K562 (cell line): ENCODE measurements around the gene SLC25A2. TPM values are rescaled to one million over a fixed set of nuclear protein-coding genes. Genes with fewer than 3 reads are reported as not detected.
A peak's percentile ranks its signal among the peaks of the same experiment; 100 is the strongest.

Source experiments
- CBFB ChIP-seq: sonication (generic); formaldehyde crosslinking; IDR thresholded peaks from 2 replicates; pipeline ENCODE4 v1.4.0; 2020; ENCODE audit warnings: mild to moderate bottlenecking, missing genetic modification reagents
- FOXP1 ChIP-seq: sonication (generic); formaldehyde crosslinking; IDR thresholded peaks from 2 replicates; pipeline ENCODE4 v1.8.0; 2022; ENCODE audit warnings: mild to moderate bottlenecking, missing genetic modification reagents
- GABPB1 ChIP-seq: sonication (generic); formaldehyde crosslinking; IDR thresholded peaks from 2 replicates; pipeline ENCODE4 v1.8.0; 2022; ENCODE audit warnings: mild to moderate bottlenecking, missing genetic modification reagents
- HNRNPH1 ChIP-seq: fragments of 200-400 bp; formaldehyde crosslinking; optimal IDR thresholded peaks from 2 replicates; pipeline ENCODE3; 2017; ENCODE audit warnings: low read depth, mild to moderate bottlenecking, low read length, moderate library complexity
- ID3 ChIP-seq, 2 experiments: fragments of 250-450 bp in 1 of 2; fragments of 450-650 bp in 1 of 2; sonication (Bioruptor Pico) in 1 of 2; IDR thresholded peaks; 2 replicates each; pipeline versions ENCODE4 v1.6.1 to v1.8.0; 2016 to 2021; ENCODE audit warnings: mild to moderate bottlenecking in 2 of 2, moderate library complexity in 2 of 2, missing compliant biosample characterization in 1 of 2, missing genetic modification characterization in 1 of 2
- MNT ChIP-seq, 2 experiments: fragments of 450-650 bp; conservative IDR thresholded peaks; 2 replicates each; pipeline ENCODE4 v1.6.1; 2017; ENCODE audit warnings: mild to moderate bottlenecking in 2 of 2, moderate library complexity in 2 of 2
- NFIC ChIP-seq: fragments of 450-650 bp; IDR thresholded peaks from 2 replicates; pipeline ENCODE4 v1.6.1; 2017; ENCODE audit warnings: mild to moderate bottlenecking, inconsistent platforms
- POLR2A ChIP-seq: fragments of 450-650 bp; conservative IDR thresholded peaks from 2 replicates; pipeline ENCODE4 v1.6.1; 2016
- PURB ChIP-seq: sonication (generic); formaldehyde crosslinking; IDR thresholded peaks from 2 replicates; pipeline ENCODE4 v1.9.0; 2021; ENCODE audit warnings: low read depth, mild to moderate bottlenecking, missing genetic modification reagents
- SAFB ChIP-seq: fragments of 200-400 bp; formaldehyde crosslinking; IDR thresholded peaks from 2 replicates; pipeline ENCODE4 v1.6.1; 2017; ENCODE audit warnings: low read depth, low read length, borderline replicate concordance
- SAP30 ChIP-seq: fragments of 200-600 bp; sonication (generic); IDR thresholded peaks from 2 replicates; pipeline ENCODE4 v1.6.1; 2012; ENCODE audit warnings: borderline replicate concordance, low read depth, mild to moderate bottlenecking, moderate library complexity, low read length, control low read depth, inconsistent platforms; ENCODE audit not compliant: insufficient read depth, poor library complexity, severe bottlenecking
- SUPT5H ChIP-seq: fragments of 450-650 bp; IDR thresholded peaks from 2 replicates; pipeline ENCODE4 v1.6.1; 2016
- UBTF ChIP-seq, 2 experiments: IDR thresholded peaks; 2 replicates each; pipeline ENCODE4 v1.6.1; 2012; ENCODE audit warnings: improper control_type of control experiment in 2 of 2, low read depth in 2 of 2, low read length in 2 of 2, borderline replicate concordance in 1 of 2
- ZNF239 ChIP-seq: fragments of 250-450 bp; sonication (Bioruptor Pico); IDR thresholded peaks from 2 replicates; pipeline ENCODE4 v1.4.0; 2020; ENCODE audit warnings: mild to moderate bottlenecking
- ZNF512 ChIP-seq: IDR thresholded peaks from 2 replicates; pipeline ENCODE4 v1.6.1; 2016; ENCODE audit warnings: missing genetic modification characterization, missing compliant biosample characterization
- polyA plus RNA-seq, 8 experiments: library from polyadenylated mRNA; depleted of rRNA in 4 of 8; stranded (reverse) in 5 of 8; unstranded in 3 of 8; fragments of >200 nt; fragmentation: Nextera tagmentation in 2 of 8; fragmentation: Illumina TruSeq in 1 of 8; extraction: Ambion mirVana in 2 of 8; extraction: Trizol in 1 of 8; gene quantifications; 2 replicates each; pipeline versions ENCODE4 v1.2.1 to v1.2.3, GENCODE V29; 2011 to 2014; ENCODE audit warnings: inconsistent platforms in 1 of 8, missing spikeins in 1 of 8
- total RNA-seq, 7 experiments: library from RNA; depleted of rRNA in 6 of 7; stranded (reverse); fragments of >200 nt in 6 of 7; fragmentation: Illumina TruSeq in 2 of 7; extraction: Trizol in 2 of 7; gene quantifications; 2 replicates each; pipeline versions ENCODE4 v1.2.1 to v1.2.3, GENCODE V29; 2011 to 2021; ENCODE audit warnings: low replicate concordance in 1 of 7

The SLC25A2 gene
- total and polyA plus RNA-seq, 9 of the 15 experiments (the other 6 are each of a cell fraction or from before 2014, with no cell fraction given), result 0.09 to 0.11 (median 0.11) TPM; not detected in 6

GRCh38 chr5:141326088-141326854, 22.4 kb upstream of the SLC25A2 start (continued):
- TF ChIP-seq HNRNPH1 (no peak), SUPT5H (peak; percentile 61; the same call in 1 of the 2 replicates), SAFB (no peak), ZNF512 (tag) (no peak), SAP30 (no peak), FOXP1 (CRISPR knock-in tag) (no peak), PURB (CRISPR knock-in tag) (no peak), GABPB1 (CRISPR knock-in tag) (no peak), NFIC (peak; percentile 1; the same call in 1 of the 2 replicates), CBFB (peak; percentile 37; the same call in 1 of the 2 replicates), UBTF (IDR thresholded peaks at IDR 0.05; ENCODE audit: borderline replicate concordance in 1 of 2, low read depth in 2 of 2, low read length in 2 of 2) (no peak), POLR2A (peak; percentile 72), MNT (conservative IDR thresholded peaks at IDR 0.05) (peak in 1 of 2 experiments; percentile 45; a peak in 1 of 4 replicates), ZNF239 (CRISPR knock-in tag) (peak; percentile 90), ID3 (CRISPR knock-in tag; IDR thresholded peaks at IDR 0.05) (no peak), ID3 (tag; IDR thresholded peaks at IDR 0.05) (no peak)
